WTC11 (cell line): ENCODE results near the gene D2HGDH. TPM values are rescaled to one million over a fixed set of nuclear protein-coding genes. Genes with fewer than 3 reads are reported as not detected.
A peak's percentile ranks its signal among the peaks of the same experiment; 100 is the strongest.

Source experiments
- ATAC-seq: fragments of 200-7000 bp; cut with Tn5 transposase; 2 replicates; pipeline ENCODE4 v1.10.0; 2021; ENCODE audit warnings: mild to moderate bottlenecking, moderate library complexity
- CTCF ChIA-PET: fragments of 300-600 bp; sonication (Branson Sonifier 250); formaldehyde crosslinking; loops from one replicate; lab custom pipeline; 2021; ENCODE audit warnings: antibody characterized with exemption; lab: Charles Lee
- POLR2A ChIA-PET: fragments of 350-600 bp; sonication (Branson Sonifier 250); formaldehyde crosslinking; loops from one replicate; lab custom pipeline; 2021; ENCODE audit warnings: antibody characterized with exemption; lab: Charles Lee
- DNase-seq: peaks from one replicate; pipeline ENCODE4 v3.0.0; 2021; ENCODE audit warnings: low spot score
- H3K27ac Mint-ChIP-seq: 2 replicates; pipeline ENCODE4 v1.8.0; 2021; ENCODE audit warnings: mixed read lengths
- H3K27me3 Mint-ChIP-seq: 2 replicates; pipeline ENCODE4 v1.8.0; 2021; ENCODE audit warnings: low read depth, mild to moderate bottlenecking, moderate library complexity, mixed read lengths
- H3K36me3 Mint-ChIP-seq: 2 replicates; pipeline ENCODE4 v1.8.0; 2021; ENCODE audit warnings: mixed read lengths
- H3K4me1 Mint-ChIP-seq: 2 replicates; pipeline ENCODE4 v1.8.0; 2022; ENCODE audit warnings: mixed read lengths
- H3K4me3 Mint-ChIP-seq: 2 replicates; pipeline ENCODE4 v1.8.0; 2021; ENCODE audit warnings: mild to moderate bottlenecking, moderate library complexity, mixed read lengths
- H3K9me3 Mint-ChIP-seq: 2 replicates; pipeline ENCODE4 v1.8.0; 2021; ENCODE audit warnings: mixed read lengths
- ATF3 ChIP-seq: sonication (generic); formaldehyde crosslinking; conservative IDR thresholded peaks from 2 replicates; pipeline ENCODE4 v1.8.1; 2022; ENCODE audit warnings: mild to moderate bottlenecking, missing genetic modification reagents
- CREB1 ChIP-seq: sonication (generic); formaldehyde crosslinking; IDR thresholded peaks from 2 replicates; pipeline ENCODE4 v1.8.0; 2023; ENCODE audit warnings: mild to moderate bottlenecking, missing genetic modification reagents
- E2F1 ChIP-seq: sonication (generic); formaldehyde crosslinking; IDR thresholded peaks from 2 replicates; pipeline ENCODE4 v1.8.0; 2022; ENCODE audit warnings: mild to moderate bottlenecking, missing genetic modification reagents
- FOXP1 ChIP-seq: sonication (generic); formaldehyde crosslinking; IDR thresholded peaks from 2 replicates; pipeline ENCODE4 v1.8.0; 2022; ENCODE audit warnings: missing genetic modification reagents, mild to moderate bottlenecking, moderate library complexity, borderline replicate concordance
- GABPB1 ChIP-seq: sonication (generic); formaldehyde crosslinking; IDR thresholded peaks from 2 replicates; pipeline ENCODE4 v1.8.1; 2023; ENCODE audit warnings: mild to moderate bottlenecking, missing genetic modification reagents
- NFYB ChIP-seq: sonication (generic); formaldehyde crosslinking; conservative IDR thresholded peaks from 2 replicates; pipeline ENCODE4 v1.8.0; 2022; ENCODE audit warnings: low read depth, missing genetic modification reagents
- NR3C1 ChIP-seq: sonication (generic); formaldehyde crosslinking; conservative IDR thresholded peaks from 2 replicates; pipeline ENCODE4 v1.8.1; 2023; ENCODE audit warnings: low read depth, mild to moderate bottlenecking, missing genetic modification reagents
- OVOL2 ChIP-seq: fragments of 250-450 bp; sonication (Bioruptor Pico); IDR thresholded peaks from 2 replicates; pipeline ENCODE4 v1.9.0; 2021; ENCODE audit warnings: mild to moderate bottlenecking, borderline replicate concordance
- SMAD3 ChIP-seq: sonication (generic); formaldehyde crosslinking; IDR thresholded peaks from 2 replicates; pipeline ENCODE4 v1.8.0; 2022; ENCODE audit warnings: missing genetic modification reagents, mild to moderate bottlenecking, borderline replicate concordance
- SMAD4 ChIP-seq: sonication (generic); formaldehyde crosslinking; IDR thresholded peaks from 2 replicates; pipeline ENCODE4 v1.8.0; 2022; ENCODE audit warnings: mild to moderate bottlenecking, missing genetic modification reagents
- SP1 ChIP-seq: sonication (generic); formaldehyde crosslinking; conservative IDR thresholded peaks from 2 replicates; pipeline ENCODE4 v1.8.1; 2022; ENCODE audit warnings: missing genetic modification reagents
- TEAD4 ChIP-seq: sonication (generic); formaldehyde crosslinking; IDR thresholded peaks from 2 replicates; pipeline ENCODE4 v1.8.0; 2022; ENCODE audit warnings: mild to moderate bottlenecking, missing genetic modification reagents
- USF1 ChIP-seq: sonication (generic); formaldehyde crosslinking; IDR thresholded peaks from 2 replicates; pipeline ENCODE4 v1.8.0; 2022; ENCODE audit warnings: mild to moderate bottlenecking, missing genetic modification reagents
- total RNA-seq: library from RNA; stranded (reverse); gene quantifications from 3 replicates; pipeline ENCODE4 v1.2.3, GENCODE V29; 2021
- TF ChIP-seq, protein P1 (sequence below): fragments of 250-450 bp; sonication (Bioruptor Pico); IDR thresholded peaks from 2 replicates; pipeline ENCODE4 v1.9.0; 2021; ENCODE audit warnings: mild to moderate bottlenecking
- TF ChIP-seq, protein P2 (sequence below): sonication (generic); formaldehyde crosslinking; IDR thresholded peaks from 2 replicates; pipeline ENCODE4 v1.8.1; 2022; ENCODE audit warnings: mild to moderate bottlenecking, moderate library complexity, missing genetic modification reagents
- TF ChIP-seq, protein P3 (sequence below): fragments of 200-600 bp; IDR thresholded peaks from 2 replicates; pipeline ENCODE4 v1.8.0; 2022; ENCODE audit warnings: antibody characterized with exemption

The D2HGDH gene
- total RNA-seq, 1 experiment from 2014 or later, result 22.7 TPM

- no peak for TF ChIP-seq OVOL2 (CRISPR knock-in tag)
- TF ChIP-seq, protein P1, sequence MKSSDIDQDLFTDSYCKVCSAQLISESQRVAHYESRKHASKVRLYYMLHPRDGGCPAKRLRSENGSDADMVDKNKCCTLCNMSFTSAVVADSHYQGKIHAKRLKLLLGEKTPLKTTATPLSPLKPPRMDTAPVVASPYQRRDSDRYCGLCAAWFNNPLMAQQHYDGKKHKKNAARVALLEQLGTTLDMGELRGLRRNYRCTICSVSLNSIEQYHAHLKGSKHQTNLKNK, result no peak
- TF ChIP-seq, protein P2, sequence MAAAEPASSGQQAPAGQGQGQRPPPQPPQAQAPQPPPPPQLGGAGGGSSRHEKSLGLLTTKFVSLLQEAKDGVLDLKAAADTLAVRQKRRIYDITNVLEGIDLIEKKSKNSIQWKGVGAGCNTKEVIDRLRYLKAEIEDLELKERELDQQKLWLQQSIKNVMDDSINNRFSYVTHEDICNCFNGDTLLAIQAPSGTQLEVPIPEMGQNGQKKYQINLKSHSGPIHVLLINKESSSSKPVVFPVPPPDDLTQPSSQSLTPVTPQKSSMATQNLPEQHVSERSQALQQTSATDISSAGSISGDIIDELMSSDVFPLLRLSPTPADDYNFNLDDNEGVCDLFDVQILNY (CRISPR knock-in tag), result no peak
- TF ChIP-seq TEAD4, result no peak
- TF ChIP-seq USF1 (CRISPR knock-in tag), result no peak
- TF ChIP-seq E2F1 (CRISPR knock-in tag), result no peak
- TF ChIP-seq, protein P3, sequence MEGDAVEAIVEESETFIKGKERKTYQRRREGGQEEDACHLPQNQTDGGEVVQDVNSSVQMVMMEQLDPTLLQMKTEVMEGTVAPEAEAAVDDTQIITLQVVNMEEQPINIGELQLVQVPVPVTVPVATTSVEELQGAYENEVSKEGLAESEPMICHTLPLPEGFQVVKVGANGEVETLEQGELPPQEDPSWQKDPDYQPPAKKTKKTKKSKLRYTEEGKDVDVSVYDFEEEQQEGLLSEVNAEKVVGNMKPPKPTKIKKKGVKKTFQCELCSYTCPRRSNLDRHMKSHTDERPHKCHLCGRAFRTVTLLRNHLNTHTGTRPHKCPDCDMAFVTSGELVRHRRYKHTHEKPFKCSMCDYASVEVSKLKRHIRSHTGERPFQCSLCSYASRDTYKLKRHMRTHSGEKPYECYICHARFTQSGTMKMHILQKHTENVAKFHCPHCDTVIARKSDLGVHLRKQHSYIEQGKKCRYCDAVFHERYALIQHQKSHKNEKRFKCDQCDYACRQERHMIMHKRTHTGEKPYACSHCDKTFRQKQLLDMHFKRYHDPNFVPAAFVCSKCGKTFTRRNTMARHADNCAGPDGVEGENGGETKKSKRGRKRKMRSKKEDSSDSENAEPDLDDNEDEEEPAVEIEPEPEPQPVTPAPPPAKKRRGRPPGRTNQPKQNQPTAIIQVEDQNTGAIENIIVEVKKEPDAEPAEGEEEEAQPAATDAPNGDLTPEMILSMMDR, result no peak
- TF ChIP-seq SP1 (CRISPR knock-in tag), result no peak
- TF ChIP-seq NR3C1 (CRISPR knock-in tag), result no peak
These were observed 73.8 kb downstream of the D2HGDH start (continued) for GRCh38 chr2:241808051-241808720.

DNA sequence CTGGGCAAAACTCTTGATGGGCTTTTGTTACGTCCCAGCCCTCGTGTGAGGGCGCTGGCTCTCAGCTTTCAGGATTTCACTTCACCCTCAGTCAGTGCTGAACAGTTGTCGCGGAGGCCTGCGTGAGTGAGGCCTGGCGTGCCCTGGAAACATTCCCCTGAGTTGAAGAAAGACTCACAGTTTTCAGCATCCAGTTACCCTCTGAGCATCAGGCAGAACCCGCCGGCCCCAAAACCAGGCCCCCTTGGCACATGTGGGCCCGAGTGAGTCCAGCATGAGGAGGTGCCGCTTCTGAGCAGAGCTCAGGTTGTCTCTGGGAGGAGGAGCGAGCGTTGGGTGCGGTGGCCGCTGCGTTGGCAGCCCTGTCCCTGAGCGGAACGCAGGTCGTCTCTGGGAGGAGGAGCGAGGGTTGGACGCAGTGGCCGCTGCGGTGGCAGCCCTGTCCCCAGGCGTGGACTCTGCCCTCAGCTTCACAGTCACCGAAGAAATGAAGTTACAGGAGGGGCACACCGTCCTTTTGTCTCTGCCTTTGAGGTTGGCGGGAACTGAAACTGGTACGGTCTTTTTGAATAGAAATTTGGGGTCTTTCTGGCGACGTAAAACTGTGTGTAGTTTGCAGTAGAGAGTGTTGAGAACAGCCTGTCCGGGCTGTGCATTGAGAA lies 74.4 kb downstream of the D2HGDH start, which contains the start of gene NEU4:
NEU4 (plus strand) TSS at position 473 of the 662 bp plus-strand sequence. CDS start 5,292 bp downstream, outside the sequence.
- DNase-seq, result no peak
- TF ChIP-seq SMAD3 (CRISPR knock-in tag), result no peak
- TF ChIP-seq GABPB1 (CRISPR knock-in tag), result peak; percentile 44; the same call in 1 of the 2 replicates
- no peak for TF ChIP-seq CREB1 (CRISPR knock-in tag)
- no peak for TF ChIP-seq ATF3 (CRISPR knock-in tag)
- no peak for TF ChIP-seq SMAD4 (CRISPR knock-in tag)
- TF ChIP-seq NFYB (CRISPR knock-in tag), result peak; percentile 25; the same call in 1 of the 2 replicates
- peak; percentile 71; the same call in 1 of the 2 replicates for TF ChIP-seq FOXP1 (CRISPR knock-in tag)
- TF ChIP-seq, all 79 proteins: peak for 3
- Mint-ChIP-seq H3K27ac (peak within 1 kb of the TSS; percentile 77), H3K9me3 (no peaks in the 10 kb centered on the region), H3K36me3 (no peaks in the 10 kb centered on the region), H3K4me1 (peaks cover 18% of the 10 kb centered on the region), H3K27me3 (peaks cover 14% of the 10 kb centered on the region), H3K4me3 (no peak within 1 kb of the TSS)
- ChIA-PET CTCF (interaction anchor here (1.4 kb wide), 1 partner anchor 74 kb away, joined by 3 read pairs; the partner anchor contains the start of gene D2HGDH), POLR2A (no interaction called here)
- ATAC-seq, result no peak
